MCF 10A (cell line): ENCODE measurements around the gene CHMP5. TPM values are rescaled to one million over a fixed set of nuclear protein-coding genes. Genes with fewer than 3 reads are reported as not detected.
"Not testable (repeated sequence)": the region's sequence is repeated elsewhere in the genome, so short reads cannot be mapped to it uniquely, and the experiment has no call there.

Experiments used
- BruUV-seq: library from RNA; stranded (reverse); fragments of 400-500 nt; replicated peaks from 2 replicates; lab custom pipeline; 2021; lab: Mats Ljungman, UMichigan
- CTCF ChIA-PET: fragments of 300-600 bp; sonication (Branson Sonifier 250); formaldehyde crosslinking; extraction: SDS; loops from one replicate; lab custom pipeline; 2021; ENCODE audit warnings: antibody characterized with exemption, inconsistent platforms; lab: Yijun Ruan, JAX
- POLR2A ChIA-PET: fragments of 300-600, 350-650 bp; sonication (Branson Sonifier 250); formaldehyde crosslinking; extraction: SDS; loops from one replicate; lab custom pipeline; 2020; ENCODE audit warnings: antibody characterized with exemption, inconsistent platforms; lab: Yijun Ruan, JAX
- DNase-seq: peaks from one replicate; pipeline ENCODE4 v3.0.0-alpha.2; 2018; ENCODE audit not compliant: unreplicated experiment
- H3K27ac Mint-ChIP-seq: one replicate; pipeline ENCODE4 v1.8.0; 2022; ENCODE audit warnings: mild to moderate bottlenecking, low read depth, mixed read lengths; ENCODE audit not compliant: unreplicated experiment
- H3K27me3 Mint-ChIP-seq: one replicate; pipeline ENCODE4 v1.8.0; 2022; ENCODE audit warnings: mixed read lengths; ENCODE audit not compliant: insufficient read depth, unreplicated experiment
- H3K36me3 Mint-ChIP-seq: one replicate; pipeline ENCODE4 v1.8.0; 2022; ENCODE audit warnings: mild to moderate bottlenecking, moderate library complexity, mixed read lengths; ENCODE audit not compliant: insufficient read depth, unreplicated experiment
- H3K4me1 Mint-ChIP-seq: one replicate; pipeline ENCODE4 v1.8.0; 2022; ENCODE audit warnings: mixed read lengths; ENCODE audit not compliant: insufficient read depth, unreplicated experiment
- H3K4me3 Mint-ChIP-seq: one replicate; pipeline ENCODE4 v1.8.0; 2022; ENCODE audit warnings: mild to moderate bottlenecking, moderate library complexity, mixed read lengths; ENCODE audit not compliant: unreplicated experiment
- H3K9me3 Mint-ChIP-seq: one replicate; pipeline ENCODE4 v1.8.0; 2022; ENCODE audit warnings: mixed read lengths; ENCODE audit not compliant: unreplicated experiment
- intact Hi-C: fragments of 100-400 bp; cut with micrococcal nuclease; formaldehyde crosslinking; loops from 2 replicates; pipeline ENCODE4 v1.14.1; 2022
- total RNA-seq: library from RNA; stranded (reverse); gene quantifications from 2 replicates; pipeline ENCODE4 v1.2.3, GENCODE V29; 2022
- TF ChIP-seq, protein P1 (sequence below): fragments of 200-600 bp; IDR thresholded peaks from one replicate; pipeline ENCODE4 v1.8.0; 2022; ENCODE audit warnings: antibody characterized with exemption, mild to moderate bottlenecking; ENCODE audit not compliant: unreplicated experiment

The CHMP5 gene
- total RNA-seq, 1 experiment from 2014 or later: 67.6 TPM

DNA sequence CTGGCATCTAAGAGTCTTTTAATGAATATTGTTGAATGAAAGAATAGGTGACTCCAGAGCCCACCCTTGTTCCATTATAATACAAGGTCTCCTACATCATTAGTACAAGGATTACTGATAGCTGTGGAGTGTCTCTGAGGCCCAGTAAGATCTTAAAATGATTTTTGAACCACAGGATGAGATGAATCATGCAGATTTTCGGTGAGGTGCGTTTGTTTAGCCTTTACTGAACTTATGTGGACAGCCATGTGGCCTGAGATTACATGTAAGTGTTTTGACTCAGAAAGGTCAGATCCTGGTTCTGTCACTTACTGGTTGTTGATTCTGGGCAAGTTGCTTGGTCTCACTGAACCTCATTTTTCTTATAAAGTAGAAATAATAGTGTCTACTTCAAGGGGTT lies 47.1 kb downstream of the CHMP5 start:
- TF ChIP-seq, protein P1, sequence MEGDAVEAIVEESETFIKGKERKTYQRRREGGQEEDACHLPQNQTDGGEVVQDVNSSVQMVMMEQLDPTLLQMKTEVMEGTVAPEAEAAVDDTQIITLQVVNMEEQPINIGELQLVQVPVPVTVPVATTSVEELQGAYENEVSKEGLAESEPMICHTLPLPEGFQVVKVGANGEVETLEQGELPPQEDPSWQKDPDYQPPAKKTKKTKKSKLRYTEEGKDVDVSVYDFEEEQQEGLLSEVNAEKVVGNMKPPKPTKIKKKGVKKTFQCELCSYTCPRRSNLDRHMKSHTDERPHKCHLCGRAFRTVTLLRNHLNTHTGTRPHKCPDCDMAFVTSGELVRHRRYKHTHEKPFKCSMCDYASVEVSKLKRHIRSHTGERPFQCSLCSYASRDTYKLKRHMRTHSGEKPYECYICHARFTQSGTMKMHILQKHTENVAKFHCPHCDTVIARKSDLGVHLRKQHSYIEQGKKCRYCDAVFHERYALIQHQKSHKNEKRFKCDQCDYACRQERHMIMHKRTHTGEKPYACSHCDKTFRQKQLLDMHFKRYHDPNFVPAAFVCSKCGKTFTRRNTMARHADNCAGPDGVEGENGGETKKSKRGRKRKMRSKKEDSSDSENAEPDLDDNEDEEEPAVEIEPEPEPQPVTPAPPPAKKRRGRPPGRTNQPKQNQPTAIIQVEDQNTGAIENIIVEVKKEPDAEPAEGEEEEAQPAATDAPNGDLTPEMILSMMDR: no peak
- Mint-ChIP-seq H3K9me3 (no peaks in the 10 kb centered on the region), H3K27ac (no peak overlapping the region), H3K4me3 (no peak overlapping the region), H3K36me3 (peaks cover 61% of the 10 kb centered on the region), H3K27me3 (no peaks in the 10 kb centered on the region), H3K4me1 (peaks cover 5% of the 10 kb centered on the region)
- no TSS peak for BruUV-seq
- intact Hi-C loops: no loop called here
- ChIA-PET CTCF (interaction anchor here (1.1 to 1.6 kb wide), 3 partner anchors 15 to 83 kb away, joined by 3 to 5 read pairs (median 3); no protein-coding TSS in a partner anchor), POLR2A (interaction anchor here (1.0 kb wide), 1 partner anchor 8 kb away, joined by 3 read pairs; no protein-coding TSS in a partner anchor)
- no peak for DNase-seq

DNA sequence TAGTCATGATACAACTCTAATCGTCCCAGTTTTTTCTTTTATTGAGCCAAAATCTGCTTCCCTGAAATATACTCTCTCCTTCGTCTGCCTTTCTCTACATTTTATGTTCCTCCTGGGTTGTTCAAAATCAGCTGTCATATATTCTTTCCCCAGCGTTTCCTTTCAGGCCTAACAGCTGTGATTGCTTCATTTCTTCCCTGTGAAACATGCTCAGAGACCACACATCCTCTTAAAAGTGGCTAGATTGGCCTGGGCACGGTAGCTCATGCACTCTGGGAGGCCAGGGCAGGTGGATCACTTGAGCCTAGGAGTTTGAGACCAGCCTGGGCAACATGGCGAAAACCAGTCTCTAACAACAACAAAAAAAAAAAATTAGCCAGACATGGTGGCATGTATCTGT lies 50.5 kb downstream of the CHMP5 start:
- peaks cover 95% of the 10 kb centered on the region for H3K36me3 Mint-ChIP-seq
- POLR2A ChIA-PET: interaction anchor here (0.6 to 1.3 kb wide), 5 partner anchors 11 to 289 kb away, joined by 3 to 7 read pairs (median 4); partner anchors contain the start of gene NFX1
- no peaks in the 10 kb centered on the region for H3K9me3 Mint-ChIP-seq
- no peak overlapping the region for H3K4me3 Mint-ChIP-seq
- no TSS peak for BruUV-seq
- peak overlapping the region; percentile 31 for H3K27ac Mint-ChIP-seq
- DNase-seq: no peak
- intact Hi-C loops: no loop called here
- TF ChIP-seq, protein P1: no peak
- no peaks in the 10 kb centered on the region for H3K27me3 Mint-ChIP-seq
- CTCF ChIA-PET: no interaction called here
- peaks cover 14% of the 10 kb centered on the region for H3K4me1 Mint-ChIP-seq

GRCh38 chr9:33317136-33317535 lies 52.3 kb downstream of the CHMP5 start:
- DNase-seq, H3K27me3 Mint-ChIP-seq, H3K9me3 Mint-ChIP-seq, intact Hi-C loops, H3K4me3 Mint-ChIP-seq, BruUV-seq, H3K27ac Mint-ChIP-seq: not testable (repeated sequence)
- POLR2A ChIA-PET: interaction anchor here (1.0 to 6.8 kb wide), 4 partner anchors 13 to 27 kb away, joined by 4 to 63 read pairs (median 5); partner anchors contain the start of gene NFX1
- CTCF ChIA-PET: interaction anchor here (1.4 kb wide), 1 partner anchor 58 kb away, joined by 10 read pairs; no protein-coding TSS in a partner anchor
- Mint-ChIP-seq H3K4me1 (peaks cover 23% of the 10 kb centered on the region), H3K36me3 (peaks cover 99% of the 10 kb centered on the region)

- H3K4me1 Mint-ChIP-seq: peaks cover 23% of the 10 kb centered on the region
- ChIA-PET POLR2A (interaction anchor here (0.5 to 6.8 kb wide), 5 partner anchors 8 to 230 kb away, joined by 3 to 63 read pairs (median 3); no protein-coding TSS in a partner anchor), CTCF (interaction anchor here (0.6 to 1.2 kb wide), 3 partner anchors 9 to 404 kb away, joined by 3 to 4 read pairs (median 3); no protein-coding TSS in a partner anchor)
- H3K27me3 Mint-ChIP-seq: no peaks in the 10 kb centered on the region
- H3K36me3 Mint-ChIP-seq: peaks cover 99% of the 10 kb centered on the region
- H3K9me3 Mint-ChIP-seq: no peaks in the 10 kb centered on the region
- no TSS peak for BruUV-seq
- no peak for DNase-seq
- intact Hi-C loops: no loop called here
- H3K4me3 Mint-ChIP-seq: no peak overlapping the region
- H3K27ac Mint-ChIP-seq: no peak overlapping the region
- TF ChIP-seq, protein P1: no peak
Observed at GRCh38 chr9:33318225-33318624, 53.4 kb downstream of the CHMP5 start.
